Posterior cingulate gyrus (tissue), 11 donors: ENCODE data around the gene SESN2.
A peak's percentile ranks its signal among the peaks of the same experiment; 100 is the strongest.

Experiments used
- DNase-seq, 10 donors: peaks; one replicate each; pipeline versions ENCODE4 v3.0.0 to v3.0.0-alpha.2; 2020 to 2021; ENCODE audit warnings: mixed read lengths in 3 of 10
- intact Hi-C: fragments of 100-400 bp; cut with DNase I; formaldehyde crosslinking; loops from one replicate; pipeline ENCODE4 v1.15.1; 2023

SESN2 gene

GRCh38 chr1:28280977-28281381 lies 21.7 kb downstream of the SESN2 start:
- intact Hi-C loops = no loop called here
- peak in 1 of 10 donors; percentile 63 for DNase-seq

GRCh38 chr1:28281608-28282425 lies 22.5 kb downstream of the SESN2 start:
- DNase-seq = peak in 1 of 10 donors; percentile 69
- intact Hi-C loops = no loop called here

DNA sequence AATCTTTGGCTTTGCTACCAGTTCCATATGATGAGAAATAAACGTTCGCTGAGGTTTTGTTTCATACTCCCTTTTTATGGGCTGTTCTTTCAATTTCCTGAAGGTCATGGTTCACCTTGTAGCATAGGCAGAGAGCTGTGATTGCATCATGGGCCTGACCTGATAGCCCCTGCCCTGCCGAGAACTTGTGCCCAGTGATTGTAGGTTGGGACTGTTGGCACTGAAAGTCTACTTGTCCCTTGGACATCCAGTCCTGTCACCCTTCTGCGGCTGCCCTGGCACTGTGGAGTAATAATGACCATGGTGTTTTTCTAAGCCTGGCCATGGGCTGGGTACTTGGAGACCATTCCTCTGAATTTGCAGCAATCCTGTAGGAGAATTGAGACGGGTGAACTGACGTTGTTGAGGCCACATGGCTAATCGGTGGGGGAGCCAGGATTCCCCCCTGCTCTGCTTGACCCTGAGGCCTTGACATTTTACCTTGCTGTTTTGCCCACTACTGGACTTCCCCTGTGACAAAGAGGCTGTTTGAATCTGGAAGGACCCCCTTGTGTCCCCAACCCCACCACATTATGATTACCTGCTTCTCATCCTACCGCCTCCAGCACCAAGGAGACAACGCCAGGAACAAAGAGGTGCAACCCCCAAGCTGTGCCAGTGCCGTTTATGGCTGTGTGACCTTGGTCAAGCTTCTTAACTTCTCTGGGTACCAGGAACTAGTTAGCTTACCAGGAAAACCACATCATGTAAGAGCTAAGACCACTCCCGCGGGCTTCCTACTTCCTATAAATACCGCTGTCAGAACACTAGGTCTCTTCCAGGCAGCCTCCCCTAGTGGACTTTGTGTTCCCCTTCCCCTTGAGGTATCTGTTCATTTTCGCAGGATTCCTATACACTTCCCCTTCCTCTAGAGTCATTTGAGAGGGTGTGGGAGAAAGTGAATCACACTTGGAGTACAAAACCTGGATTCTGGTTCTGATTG lies 23.4 kb downstream of the SESN2 start:
- intact Hi-C loops = no loop called here
- DNase-seq = no peak

- intact Hi-C loops = no loop called here
- DNase-seq = no peak
Observed at GRCh38 chr1:28286111-28286510, 26.8 kb downstream of the SESN2 start.

- no peak for DNase-seq
- intact Hi-C loops = no loop called here
Observed at GRCh38 chr1:28288487-28288886, 29.2 kb downstream of the SESN2 start.

DNA sequence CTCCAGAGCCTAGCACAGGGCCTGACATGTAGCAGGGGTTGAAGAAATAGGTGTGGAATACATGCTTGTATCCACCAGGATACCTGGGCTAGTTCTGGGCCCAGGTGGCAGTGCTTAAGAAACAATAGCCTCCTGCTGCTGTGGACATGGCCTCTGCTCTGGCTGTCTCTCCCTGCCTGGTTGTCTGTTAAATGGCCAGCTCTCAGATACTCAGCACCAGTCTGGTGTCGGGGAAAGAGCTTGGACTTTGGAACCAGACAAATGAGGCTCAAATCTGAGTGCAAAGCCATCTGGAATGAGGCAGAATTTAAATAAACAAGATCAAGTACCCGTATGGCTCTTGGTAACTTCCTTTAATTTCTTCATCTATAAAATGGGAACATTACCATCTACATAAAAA lies 31.5 kb downstream of the SESN2 start:
- no peak for DNase-seq
- intact Hi-C loops = no loop called here

GRCh38 chr1:28291711-28292110 lies 32.4 kb downstream of the SESN2 start:
- no peak for DNase-seq
- intact Hi-C loops = no loop called here

DNA sequence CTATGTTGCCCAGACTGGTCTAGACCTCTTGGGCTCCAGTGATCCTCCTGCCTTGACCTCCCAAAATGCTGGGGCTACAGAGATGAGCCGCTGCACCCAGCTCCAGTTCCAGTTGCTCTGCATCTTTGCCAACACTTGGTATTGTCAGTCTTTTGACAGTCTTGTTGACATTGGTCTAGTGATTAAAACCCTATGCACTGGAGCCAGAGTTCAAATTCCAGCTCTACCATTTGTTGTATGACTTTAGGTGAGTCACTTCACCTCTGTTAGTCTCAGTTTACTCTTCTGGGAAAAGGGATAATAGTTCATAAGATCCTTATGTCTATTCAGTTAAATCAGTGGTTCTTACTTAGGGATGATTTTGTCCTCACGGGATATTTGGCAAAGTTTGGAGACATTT lies 36.6 kb downstream of the SESN2 start:
- intact Hi-C loops = no loop called here
- no peak for DNase-seq

DNA sequence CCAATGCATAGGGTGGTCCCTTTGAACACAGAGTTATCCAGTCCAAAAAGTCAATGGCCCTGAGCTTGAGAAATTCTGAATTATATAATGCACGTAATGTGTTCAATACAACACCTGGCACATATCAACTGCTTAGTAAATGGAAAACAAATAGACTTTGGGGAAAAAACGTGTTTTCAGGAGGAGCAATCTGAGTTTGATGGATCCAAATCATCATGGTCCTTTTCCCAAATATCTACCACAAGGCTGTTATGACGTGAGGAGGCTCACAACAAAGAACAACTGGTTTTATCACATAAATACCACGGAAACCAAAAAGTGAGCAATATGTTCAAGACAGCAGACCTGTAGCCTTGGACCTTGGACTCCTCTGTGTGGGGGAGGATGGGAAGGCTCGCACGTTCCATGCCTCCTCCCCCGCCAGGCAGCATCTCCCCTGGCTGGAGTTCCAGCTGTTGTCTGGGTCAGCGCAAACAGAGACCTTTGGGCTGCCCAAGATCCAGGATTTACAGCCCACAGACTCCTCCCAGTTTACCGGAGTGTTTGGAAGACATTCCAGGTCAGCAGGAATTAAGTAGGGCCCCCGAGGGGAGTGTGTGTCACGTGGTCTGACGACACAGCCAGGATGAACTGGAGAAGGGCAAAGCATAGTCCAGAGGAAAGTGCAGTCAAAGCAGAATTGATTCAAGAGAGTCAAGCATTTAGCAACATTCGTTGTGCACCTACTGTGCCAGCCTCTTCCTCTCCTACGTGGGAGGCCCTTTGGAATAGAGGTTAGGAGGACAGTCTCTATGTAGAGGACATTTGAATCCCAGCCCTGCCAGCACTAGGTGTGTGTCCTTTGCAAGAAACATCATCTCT lies 37.3 kb downstream of the SESN2 start:
- intact Hi-C loops = no loop called here
- DNase-seq = peak in 1 of 10 donors; percentile 52

DNA sequence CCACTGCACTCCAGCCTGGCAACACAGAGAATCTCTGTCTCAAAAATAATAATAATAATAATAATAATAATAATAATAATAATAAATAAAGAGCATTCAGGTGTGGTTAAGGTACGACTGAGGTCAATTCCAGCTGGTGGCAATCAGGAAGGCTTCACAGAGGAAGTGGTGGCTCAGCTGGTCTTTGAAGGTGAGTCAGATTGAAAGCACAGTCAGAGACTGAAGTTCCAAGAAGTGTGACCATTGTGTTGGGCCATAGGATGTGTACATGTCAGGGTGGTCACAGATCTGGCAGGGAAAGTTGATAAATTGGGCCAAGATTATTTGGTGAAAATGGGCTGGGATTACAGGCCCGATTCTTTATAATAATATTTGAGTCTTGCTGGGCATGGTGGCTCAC lies 38.5 kb downstream of the SESN2 start:
- DNase-seq = no peak
- intact Hi-C loops = no loop called here

GRCh38 chr1:28298438-28298837 lies 39.1 kb downstream of the SESN2 start:
- DNase-seq = no peak

DNA sequence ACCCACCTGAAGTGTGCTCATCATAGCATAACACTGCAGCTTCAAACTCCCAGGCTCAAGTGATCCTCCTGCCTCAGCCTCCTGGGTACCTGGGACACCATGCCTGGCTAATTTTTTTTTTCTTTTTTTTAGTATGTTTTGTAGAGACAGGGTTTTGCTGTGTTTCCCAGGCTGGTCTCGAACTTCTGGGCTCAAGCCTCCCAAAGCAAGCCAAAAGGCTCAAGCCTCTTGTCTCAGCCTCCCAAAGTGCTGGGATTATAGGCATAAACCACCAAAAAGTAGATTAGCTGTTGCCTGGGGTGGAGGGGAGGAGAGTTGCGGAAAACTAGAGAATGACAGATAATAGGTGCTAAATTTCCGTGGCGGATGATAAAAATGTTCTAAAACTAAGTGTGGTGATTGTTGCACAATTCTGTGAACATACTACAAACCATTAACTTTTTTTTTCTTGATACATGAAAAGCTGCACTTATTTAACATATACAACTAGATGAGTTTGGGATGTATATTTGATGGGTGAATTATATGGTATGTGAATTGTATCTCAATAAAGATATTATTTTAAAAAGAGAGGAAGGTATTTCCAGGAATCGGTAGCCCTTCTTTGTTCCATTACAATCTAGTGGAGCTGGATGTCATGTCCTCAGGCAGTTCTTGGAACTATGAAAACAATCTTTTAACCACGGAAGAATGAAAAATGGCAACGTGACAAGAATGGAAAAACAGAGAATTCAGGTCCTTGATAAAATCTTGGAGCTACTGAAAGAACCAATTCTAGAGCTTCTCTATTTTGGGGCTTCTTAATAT lies 42.3 kb downstream of the SESN2 start:
- peak in 1 of 10 donors; percentile 7 for DNase-seq
- intact Hi-C loops = no loop called here

More at GRCh38 chr1:28298438-28298837, 39.1 kb downstream of the SESN2 start:
- intact Hi-C loops = no loop called here

GRCh38 chr1:28302247-28302646 lies 42.9 kb downstream of the SESN2 start:
- intact Hi-C loops = no loop called here
- no peak for DNase-seq

DNA sequence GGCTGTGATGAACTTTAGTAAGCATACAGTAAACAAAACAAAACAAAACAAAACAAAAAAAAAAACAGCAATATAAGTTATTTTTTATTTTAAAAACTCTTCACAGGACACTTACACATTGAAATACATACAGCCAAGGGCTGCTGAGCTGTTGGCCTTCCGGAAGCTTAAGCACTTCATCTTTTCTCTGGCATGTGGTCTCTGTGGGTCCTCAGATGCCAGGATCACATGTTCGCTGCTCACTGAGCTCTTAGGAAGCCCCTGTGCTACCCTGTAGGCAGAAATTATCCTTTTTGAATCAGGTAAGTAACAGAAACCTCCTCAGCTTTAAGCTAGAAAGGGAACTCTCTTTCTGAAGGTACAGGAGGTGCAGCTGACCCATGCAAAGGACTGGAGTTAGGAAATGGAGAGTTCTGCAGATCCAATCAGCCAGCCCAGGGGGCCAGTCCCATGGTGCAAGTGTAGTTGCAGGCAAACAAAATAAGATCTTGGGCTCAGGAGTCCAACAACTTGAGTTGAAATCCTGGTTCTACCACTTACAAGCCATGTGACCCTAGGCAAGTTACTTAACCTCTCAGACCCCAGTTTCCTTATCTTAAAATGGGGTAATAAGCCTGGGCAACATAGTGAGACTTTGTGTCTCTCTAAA lies 47.1 kb downstream of the SESN2 start:
- DNase-seq = no peak

DNA sequence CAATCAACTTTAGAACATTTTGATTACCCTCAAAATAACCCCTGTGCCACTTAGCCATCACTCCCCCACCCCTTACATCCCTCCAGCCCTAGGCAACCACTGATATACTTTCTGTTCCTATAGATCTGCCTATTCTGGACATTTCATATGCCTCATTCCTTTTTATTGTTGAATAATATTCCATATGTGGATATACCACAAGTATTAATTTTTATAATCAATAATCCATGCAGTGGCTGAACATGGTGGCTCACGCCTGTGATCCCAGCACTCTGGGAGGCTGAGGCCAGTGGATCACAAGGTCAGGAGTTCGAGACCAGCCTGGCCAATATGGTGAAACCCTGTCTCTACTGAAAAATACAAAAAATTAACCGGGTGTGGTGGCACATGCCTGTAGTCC lies 49.4 kb downstream of the SESN2 start:
- no peak for DNase-seq
- intact Hi-C loops = no loop called here

More for the DNA sequence above, 47.1 kb downstream of the SESN2 start:
- intact Hi-C loops = no loop called here

GRCh38 chr1:28309702-28310101 lies 50.4 kb downstream of the SESN2 start:
- intact Hi-C loops = no loop called here
- DNase-seq = no peak

- DNase-seq = no peak
- intact Hi-C loops = no loop called here
Observed at GRCh38 chr1:28313702-28314546, 54.6 kb downstream of the SESN2 start.

DNA sequence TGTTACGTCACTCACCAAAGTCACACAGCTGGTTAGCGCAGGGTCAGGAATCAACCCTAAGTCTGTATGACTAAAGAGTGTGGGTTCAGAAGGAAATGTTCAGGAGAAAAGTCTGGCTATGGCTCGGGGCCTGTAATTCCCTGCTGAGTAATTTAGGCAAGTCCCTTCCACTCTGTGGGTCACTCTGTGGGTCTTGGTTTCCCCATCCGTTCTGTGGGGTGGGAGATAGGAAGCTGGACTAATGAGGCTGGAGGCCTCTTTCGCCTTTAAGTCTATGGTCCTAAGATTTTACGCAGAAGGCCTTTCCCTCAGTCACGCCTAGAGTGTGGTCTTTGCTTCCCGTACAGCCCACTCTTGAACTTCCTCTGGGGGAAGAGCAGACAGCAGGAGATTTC lies 55.2 kb downstream of the SESN2 start:
- intact Hi-C loops = no loop called here

More for the DNA sequence above, 55.2 kb downstream of the SESN2 start:
- no peak for DNase-seq
